HepG2 (cell line): ENCODE data around the gene PDILT. TPM values are rescaled to one million over a fixed set of nuclear protein-coding genes. Genes with fewer than 3 reads are reported as not detected.
A peak's percentile ranks its signal among the peaks of the same experiment; 100 is the strongest.

Experiments
- BRCA1 ChIP-seq: sonication (generic); formaldehyde crosslinking; IDR thresholded peaks from 2 replicates; pipeline ENCODE4 v1.4.0; 2020; ENCODE audit warnings: missing genetic modification reagents
- FOSL1 ChIP-seq: sonication (generic); formaldehyde crosslinking; IDR thresholded peaks from 2 replicates; pipeline ENCODE4 v1.9.0; 2021; ENCODE audit warnings: missing genetic modification reagents, borderline replicate concordance
- HDAC1 ChIP-seq: sonication (generic); formaldehyde crosslinking; IDR thresholded peaks from 2 replicates; pipeline ENCODE4 v1.5.1; 2020; ENCODE audit warnings: mild to moderate bottlenecking, missing genetic modification reagents
- JUND ChIP-seq: sonication (generic); formaldehyde crosslinking; IDR thresholded peaks from 2 replicates; pipeline ENCODE4 v1.8.0; 2022; ENCODE audit warnings: mild to moderate bottlenecking, missing genetic modification reagents
- KDM1A ChIP-seq: IDR thresholded peaks from 2 replicates; pipeline ENCODE4 v1.6.1; 2016; ENCODE audit warnings: missing compliant biosample characterization
- MTA3 ChIP-seq: sonication (generic); formaldehyde crosslinking; IDR thresholded peaks from 2 replicates; pipeline ENCODE4 v1.4.0; 2020; ENCODE audit warnings: missing genetic modification reagents
- NCOA5 ChIP-seq: sonication (generic); formaldehyde crosslinking; IDR thresholded peaks from 2 replicates; pipeline ENCODE4 v1.4.0; 2020; ENCODE audit warnings: missing genetic modification reagents
- SETDB1 ChIP-seq: sonication (generic); formaldehyde crosslinking; IDR thresholded peaks from 2 replicates; pipeline ENCODE4 v1.5.1; 2020; ENCODE audit warnings: missing genetic modification reagents, mild to moderate bottlenecking, borderline replicate concordance
- SP1 ChIP-seq, 2 experiments: fragments of 450-650 bp in 1 of 2; sonication (generic) in 1 of 2; formaldehyde crosslinking in 1 of 2; IDR thresholded peaks; 2 replicates each; pipeline versions ENCODE4 v1.4.0 to v1.6.1; 2016 to 2020; ENCODE audit warnings: missing genetic modification reagents in 1 of 2
- TOE1 ChIP-seq: sonication (generic); formaldehyde crosslinking; IDR thresholded peaks from 2 replicates; pipeline ENCODE4 v1.4.0; 2020; ENCODE audit warnings: mild to moderate bottlenecking, missing genetic modification reagents
- YEATS4 ChIP-seq: sonication (generic); formaldehyde crosslinking; IDR thresholded peaks from 2 replicates; pipeline ENCODE4 v1.4.0; 2020; ENCODE audit warnings: missing genetic modification reagents, borderline replicate concordance
- ZFP62 ChIP-seq: sonication (generic); formaldehyde crosslinking; IDR thresholded peaks from 2 replicates; pipeline ENCODE4 v1.4.0; 2020; ENCODE audit warnings: missing genetic modification reagents
- ZNF136 ChIP-seq: sonication (generic); formaldehyde crosslinking; IDR thresholded peaks from 2 replicates; pipeline ENCODE4 v1.8.1; 2022; ENCODE audit warnings: low read depth, mild to moderate bottlenecking, moderate library complexity, missing genetic modification reagents
- ZNF253 ChIP-seq: sonication (generic); formaldehyde crosslinking; IDR thresholded peaks from 2 replicates; pipeline ENCODE4 v1.8.0; 2022; ENCODE audit warnings: mild to moderate bottlenecking, missing genetic modification reagents, borderline replicate concordance
- ZNF282 ChIP-seq: fragments of 450-650 bp; IDR thresholded peaks from 2 replicates; pipeline ENCODE4 v1.6.1; 2018; ENCODE audit not compliant: partially characterized antibody
- ZNF496 ChIP-seq: sonication (generic); formaldehyde crosslinking; IDR thresholded peaks from 2 replicates; pipeline ENCODE4 v1.8.1; 2023; ENCODE audit warnings: mild to moderate bottlenecking, moderate library complexity, missing genetic modification reagents; ENCODE audit not compliant: insufficient replicate concordance
- ZNF572 ChIP-seq: sonication (generic); formaldehyde crosslinking; IDR thresholded peaks from 2 replicates; pipeline ENCODE4 v1.5.1; 2020; ENCODE audit warnings: mild to moderate bottlenecking, missing genetic modification reagents
- ZNF605 ChIP-seq: sonication (generic); formaldehyde crosslinking; IDR thresholded peaks from 2 replicates; pipeline ENCODE4 v1.8.0; 2022; ENCODE audit warnings: mild to moderate bottlenecking, missing genetic modification reagents
- ZSCAN12 ChIP-seq: sonication (generic); formaldehyde crosslinking; IDR thresholded peaks from 2 replicates; pipeline ENCODE4 v1.9.0; 2021; ENCODE audit warnings: mild to moderate bottlenecking, missing genetic modification reagents
- polyA plus RNA-seq, 8 experiments: library from polyadenylated mRNA; depleted of rRNA in 3 of 8; stranded (reverse) in 7 of 8; unstranded in 1 of 8; fragments of >200 nt; fragmentation: Illumina TruSeq in 4 of 8; extraction: Trizol in 4 of 8; gene quantifications; 2 replicates each; pipeline versions ENCODE4 v1.2.1 to v1.2.3, GENCODE V29; 2011 to 2016; ENCODE audit warnings: low read depth in 4 of 8, missing spikeins in 1 of 8, mixed read lengths in 1 of 8; ENCODE audit not compliant: insufficient read depth in 1 of 8
- total RNA-seq, 5 experiments: library from RNA; depleted of rRNA; stranded (reverse); fragments of >200 nt; fragmentation: Illumina TruSeq; extraction: Trizol; gene quantifications; 2 replicates each; pipeline ENCODE4 v1.2.3, GENCODE V29; 2016; ENCODE audit warnings: low read depth in 1 of 5
- TF ChIP-seq, protein P1 (sequence below): sonication (generic); formaldehyde crosslinking; IDR thresholded peaks from 2 replicates; pipeline ENCODE4 v1.9.0; 2021; ENCODE audit warnings: missing genetic modification reagents, borderline replicate concordance
- TF ChIP-seq, protein P2 (sequence below), 2 experiments: fragments of 450-650 bp in 1 of 2; sonication (generic) in 1 of 2; formaldehyde crosslinking; IDR thresholded peaks; 2 replicates each; pipeline versions ENCODE4 v1.5.0 to v1.8.0; 2020 to 2022; ENCODE audit warnings: mild to moderate bottlenecking in 1 of 2, missing genetic modification reagents in 1 of 2
- TF ChIP-seq, protein P3 (sequence below): sonication (generic); formaldehyde crosslinking; IDR thresholded peaks from 2 replicates; pipeline ENCODE4 v1.4.0; 2020; ENCODE audit warnings: missing genetic modification reagents, borderline replicate concordance

Gene PDILT
- total and polyA plus RNA-seq, 2 of the 13 experiments (the other 11 are each of a cell fraction or from before 2014, with no cell fraction given) = not detected

DNA sequence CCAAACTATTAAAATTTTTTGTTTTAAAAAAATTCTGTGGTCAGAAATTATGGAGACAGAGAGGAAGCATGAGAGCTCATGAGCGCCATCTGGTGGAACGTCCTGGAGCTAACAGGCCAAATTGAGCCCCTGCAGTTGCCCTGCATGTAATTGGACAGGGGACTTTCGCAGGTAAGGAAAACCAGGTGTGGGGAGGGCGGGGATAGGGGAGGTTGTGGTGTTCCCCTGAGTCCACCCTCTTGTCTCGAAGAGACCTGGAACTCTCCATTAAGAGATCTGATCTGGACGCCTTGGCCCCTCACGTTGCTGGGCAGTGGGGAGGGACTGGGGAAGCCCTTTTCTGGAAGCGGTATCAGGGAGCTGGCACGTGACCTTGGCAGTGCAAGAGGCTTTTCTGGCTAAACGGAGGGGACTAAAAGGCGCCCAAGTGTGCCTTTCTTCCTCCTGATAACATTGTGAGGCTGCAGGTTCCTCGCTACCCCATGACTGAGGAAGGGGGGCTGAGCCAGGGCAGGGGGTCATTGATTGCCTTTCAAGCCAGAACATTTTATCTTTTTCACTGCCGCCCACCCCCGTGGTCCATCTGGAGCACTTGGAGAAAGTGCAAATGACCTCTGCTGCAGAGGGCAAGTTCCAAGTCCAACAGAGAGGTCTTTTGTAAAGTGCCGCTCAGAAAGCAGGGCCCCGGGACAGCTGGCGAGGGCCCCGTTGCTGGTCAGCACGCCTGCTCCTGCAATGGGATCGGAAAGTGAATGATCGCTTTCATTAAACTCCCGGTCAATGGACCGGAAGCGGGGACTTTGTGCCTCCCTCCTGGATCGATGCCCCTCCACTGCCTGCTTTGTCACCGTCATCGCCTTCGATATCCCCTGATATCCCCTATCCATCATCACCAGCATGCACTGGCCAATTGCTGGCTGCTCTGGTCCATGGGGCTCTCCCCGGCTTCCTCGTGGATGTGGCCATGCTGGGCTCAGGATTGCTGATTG, 18.4 kb downstream of the PDILT start (continued):
- 0 out of 2 replicates have a peak, but pooled peaks have one; percentile 34 for TF ChIP-seq ZSCAN12 (CRISPR knock-in tag)
- no peak for TF ChIP-seq SETDB1
- TF ChIP-seq HDAC1 (CRISPR knock-in tag) = peak; percentile 84
- TF ChIP-seq NCOA5 (CRISPR knock-in tag) = no peak
- no peak; the same call in 1 of the 2 replicates for TF ChIP-seq JUND (CRISPR knock-in tag)
- peak; percentile 24; the same call in 1 of the 2 replicates for TF ChIP-seq BRCA1 (CRISPR knock-in tag)
- TF ChIP-seq ZNF572 (CRISPR knock-in tag) = no peak; the same call in 1 of the 2 replicates
- TF ChIP-seq, protein P1, sequence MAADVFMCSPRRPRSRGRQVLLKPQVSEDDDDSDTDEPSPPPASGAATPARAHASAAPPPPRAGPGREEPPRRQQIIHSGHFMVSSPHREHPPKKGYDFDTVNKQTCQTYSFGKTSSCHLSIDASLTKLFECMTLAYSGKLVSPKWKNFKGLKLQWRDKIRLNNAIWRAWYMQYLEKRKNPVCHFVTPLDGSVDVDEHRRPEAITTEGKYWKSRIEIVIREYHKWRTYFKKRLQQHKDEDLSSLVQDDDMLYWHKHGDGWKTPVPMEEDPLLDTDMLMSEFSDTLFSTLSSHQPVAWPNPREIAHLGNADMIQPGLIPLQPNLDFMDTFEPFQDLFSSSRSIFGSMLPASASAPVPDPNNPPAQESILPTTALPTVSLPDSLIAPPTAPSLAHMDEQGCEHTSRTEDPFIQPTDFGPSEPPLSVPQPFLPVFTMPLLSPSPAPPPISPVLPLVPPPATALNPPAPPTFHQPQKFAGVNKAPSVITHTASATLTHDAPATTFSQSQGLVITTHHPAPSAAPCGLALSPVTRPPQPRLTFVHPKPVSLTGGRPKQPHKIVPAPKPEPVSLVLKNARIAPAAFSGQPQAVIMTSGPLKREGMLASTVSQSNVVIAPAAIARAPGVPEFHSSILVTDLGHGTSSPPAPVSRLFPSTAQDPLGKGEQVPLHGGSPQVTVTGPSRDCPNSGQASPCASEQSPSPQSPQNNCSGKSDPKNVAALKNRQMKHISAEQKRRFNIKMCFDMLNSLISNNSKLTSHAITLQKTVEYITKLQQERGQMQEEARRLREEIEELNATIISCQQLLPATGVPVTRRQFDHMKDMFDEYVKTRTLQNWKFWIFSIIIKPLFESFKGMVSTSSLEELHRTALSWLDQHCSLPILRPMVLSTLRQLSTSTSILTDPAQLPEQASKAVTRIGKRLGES (CRISPR knock-in tag) = 0 out of 2 replicates have a peak, but pooled peaks have one; percentile 41
- no peak for TF ChIP-seq FOSL1 (CRISPR knock-in tag)
- TF ChIP-seq ZNF496 (CRISPR knock-in tag) = no peak
- TF ChIP-seq YEATS4 (CRISPR knock-in tag) = peak; percentile 57; the same call in 1 of the 2 replicates
- no peak for TF ChIP-seq ZNF282
- TF ChIP-seq ZNF253 (CRISPR knock-in tag) = no peak
- TF ChIP-seq TOE1 = no peak
- TF ChIP-seq ZFP62 (CRISPR knock-in tag) = no peak
- no peak for TF ChIP-seq KDM1A (CRISPR knock-in tag)
- TF ChIP-seq ZNF136 (CRISPR knock-in tag) = 0 out of 2 replicates have a peak, but pooled peaks have one; percentile 36
- TF ChIP-seq, protein P2, sequence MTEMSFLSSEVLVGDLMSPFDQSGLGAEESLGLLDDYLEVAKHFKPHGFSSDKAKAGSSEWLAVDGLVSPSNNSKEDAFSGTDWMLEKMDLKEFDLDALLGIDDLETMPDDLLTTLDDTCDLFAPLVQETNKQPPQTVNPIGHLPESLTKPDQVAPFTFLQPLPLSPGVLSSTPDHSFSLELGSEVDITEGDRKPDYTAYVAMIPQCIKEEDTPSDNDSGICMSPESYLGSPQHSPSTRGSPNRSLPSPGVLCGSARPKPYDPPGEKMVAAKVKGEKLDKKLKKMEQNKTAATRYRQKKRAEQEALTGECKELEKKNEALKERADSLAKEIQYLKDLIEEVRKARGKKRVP (CRISPR knock-in tag; IDR thresholded peaks at IDR 0.05) = no peak
- no peak for TF ChIP-seq SP1 (IDR thresholded peaks at IDR 0.05)
- TF ChIP-seq SP1 (CRISPR knock-in tag; IDR thresholded peaks at IDR 0.05) = no peak
- 0 out of 2 replicates have a peak, but pooled peaks have one; percentile 65 for TF ChIP-seq ZNF605
- no peak for TF ChIP-seq MTA3 (CRISPR knock-in tag)
- TF ChIP-seq, protein P3, sequence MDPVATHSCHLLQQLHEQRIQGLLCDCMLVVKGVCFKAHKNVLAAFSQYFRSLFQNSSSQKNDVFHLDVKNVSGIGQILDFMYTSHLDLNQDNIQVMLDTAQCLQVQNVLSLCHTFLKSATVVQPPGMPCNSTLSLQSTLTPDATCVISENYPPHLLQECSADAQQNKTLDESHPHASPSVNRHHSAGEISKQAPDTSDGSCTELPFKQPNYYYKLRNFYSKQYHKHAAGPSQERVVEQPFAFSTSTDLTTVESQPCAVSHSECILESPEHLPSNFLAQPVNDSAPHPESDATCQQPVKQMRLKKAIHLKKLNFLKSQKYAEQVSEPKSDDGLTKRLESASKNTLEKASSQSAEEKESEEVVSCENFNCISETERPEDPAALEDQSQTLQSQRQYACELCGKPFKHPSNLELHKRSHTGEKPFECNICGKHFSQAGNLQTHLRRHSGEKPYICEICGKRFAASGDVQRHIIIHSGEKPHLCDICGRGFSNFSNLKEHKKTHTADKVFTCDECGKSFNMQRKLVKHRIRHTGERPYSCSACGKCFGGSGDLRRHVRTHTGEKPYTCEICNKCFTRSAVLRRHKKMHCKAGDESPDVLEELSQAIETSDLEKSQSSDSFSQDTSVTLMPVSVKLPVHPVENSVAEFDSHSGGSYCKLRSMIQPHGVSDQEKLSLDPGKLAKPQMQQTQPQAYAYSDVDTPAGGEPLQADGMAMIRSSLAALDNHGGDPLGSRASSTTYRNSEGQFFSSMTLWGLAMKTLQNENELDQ (CRISPR knock-in tag) = no peak
